Left cardiac atrium (tissue), 4 donors: ENCODE measurements around the gene WNT3A. TPM values are rescaled to one million over a fixed set of nuclear protein-coding genes. Genes with fewer than 3 reads are reported as not detected.
"Not testable (repeated sequence)": the region's sequence is repeated elsewhere in the genome, so short reads cannot be mapped to it uniquely, and the experiment has no call there.

Experiments used
- ATAC-seq, 2 donors: fragments of 200-7000 bp; cut with Tn5 transposase; one replicate each; pipeline ENCODE4 v1.9.1; 2020; ENCODE audit warnings: mild to moderate bottlenecking in 2 of 2, moderate library complexity in 2 of 2
- DNase-seq: peaks from one replicate; pipeline ENCODE4 v3.0.0-alpha.2; 2020
- intact Hi-C, 2 donors: fragments of 100-400 bp; cut with DNase I; formaldehyde crosslinking; loops; one replicate each; pipeline versions ENCODE4 v1.14.1 to v1.15.1; 2022 to 2023
- total RNA-seq, 2 donors: library from RNA; stranded (reverse); fragmentation: NEBNext Ultra II Directional; extraction: Animal tissue kit (Norgen Biotek cat#: 25700); gene quantifications; one replicate each; pipeline ENCODE4 v1.2.1, GENCODE V29; 2021
- donor health status: DM: no; HTN: yes; CAD: no.
- donor health status: DM: no; HTN: yes; CAD: no; lungs with severe emphysema.
- donor health status: DM: yes; HTN: yes; CAD: no.
- donor health status: Dilated cardiomyopathy.

WNT3A gene
- total RNA-seq, 2 donors from 2014 or later = not detected

- no peak for DNase-seq
- intact Hi-C loops = no loop called here
- ATAC-seq = no peak
Measured at GRCh38 chr1:228009116-228009827, 2.5 kb downstream of the WNT3A start.

GRCh38 chr1:228009828-228010775 is 3.3 kb downstream of the WNT3A start:
- DNase-seq (no peak), ATAC-seq (no peak)
- intact Hi-C loops = no loop called here

- no peak for ATAC-seq
- intact Hi-C loops = no loop called here
Measured at GRCh38 chr1:228010921-228011320, 4.1 kb downstream of the WNT3A start.

GRCh38 chr1:228011721-228012311 is 5.0 kb downstream of the WNT3A start:
- ATAC-seq (no peak), DNase-seq (no peak)
- intact Hi-C loops = no loop called here

More at GRCh38 chr1:228010921-228011320, 4.1 kb downstream of the WNT3A start:
- DNase-seq = no peak

- DNase-seq (no peak), ATAC-seq (no peak)
- intact Hi-C loops = no loop called here
Measured at GRCh38 chr1:228012555-228012954, 5.8 kb downstream of the WNT3A start.

GRCh38 chr1:228013131-228013934 is 6.5 kb downstream of the WNT3A start:
- intact Hi-C loops = no loop called here
- DNase-seq = no peak
- ATAC-seq = no peak

GRCh38 chr1:228013935-228014930 is 7.4 kb downstream of the WNT3A start:
- peak in 1 of 2 donors; percentile 14 for ATAC-seq
- no peak for DNase-seq
- intact Hi-C loops = no loop called here

GRCh38 chr1:228015276-228016180 is 8.7 kb downstream of the WNT3A start:
- intact Hi-C loops = no loop called here
- ATAC-seq = no peak
- no peak for DNase-seq

GRCh38 chr1:228016181-228016510 is 9.3 kb downstream of the WNT3A start:
- ATAC-seq (no peak), DNase-seq (no peak)
- intact Hi-C loops = no loop called here

GRCh38 chr1:228016653-228017355 is 10.0 kb downstream of the WNT3A start:
- ATAC-seq (no peak), DNase-seq (no peak)
- intact Hi-C loops = no loop called here

GRCh38 chr1:228017356-228018124 is 10.7 kb downstream of the WNT3A start:
- ATAC-seq (no peak), DNase-seq (no peak)
- intact Hi-C loops = no loop called here

- ATAC-seq (no peak), DNase-seq (no peak)
- intact Hi-C loops = no loop called here
Measured at GRCh38 chr1:228018125-228018398, 11.3 kb downstream of the WNT3A start.

- no peak for ATAC-seq
- DNase-seq = no peak
- intact Hi-C loops = no loop called here
Measured at GRCh38 chr1:228018961-228019721, 12.3 kb downstream of the WNT3A start.

GRCh38 chr1:228019722-228020083 is 12.9 kb downstream of the WNT3A start:
- ATAC-seq, intact Hi-C loops, DNase-seq: not testable (repeated sequence)

- ATAC-seq (no peak), DNase-seq (no peak)
- intact Hi-C loops = no loop called here
Measured at GRCh38 chr1:228020686-228021354, 14.0 kb downstream of the WNT3A start.
